Transverse colon (tissue), 4 donors: ENCODE results near the gene MS4A15. TPM values are rescaled to one million over a fixed set of nuclear protein-coding genes. Genes with fewer than 3 reads are reported as not detected.

Experiments
- DNase-seq: peaks from one replicate; pipeline ENCODE4 v3.0.0-alpha.2; 2019
- H3K27ac ChIP-seq, 4 donors: fragments of 200-600 bp; sonication (generic); 2 replicates each; pipeline ENCODE4 v1.5.1; 2016 to 2018; ENCODE audit warnings: inconsistent platforms in 4 of 4
- H3K27me3 ChIP-seq: fragments of 200-600 bp; sonication (generic); 2 replicates; pipeline ENCODE4 v1.5.1; 2017; ENCODE audit warnings: inconsistent platforms
- H3K36me3 ChIP-seq, 4 donors: fragments of 200-600 bp; sonication (generic); 2 replicates each; pipeline ENCODE4 v1.5.1; 2017 to 2019; ENCODE audit warnings: inconsistent platforms in 4 of 4
- H3K4me1 ChIP-seq, 4 donors: fragments of 200-600 bp; sonication (generic); 2 replicates each; pipeline ENCODE4 v1.5.1; 2017 to 2020; ENCODE audit warnings: inconsistent platforms in 4 of 4
- H3K4me3 ChIP-seq, 4 donors: fragments of 200-600 bp; sonication (generic); 1 replicate in 1 of 4; 2 replicates in 3 of 4; pipeline versions ENCODE4 v1.5.1 to v1.6.1; 2017 to 2019; ENCODE audit warnings: inconsistent platforms in 4 of 4
- H3K9me3 ChIP-seq, 2 donors: fragments of 200-600 bp; sonication (generic); 2 replicates each; pipeline ENCODE4 v1.5.1; 2017 to 2019; ENCODE audit warnings: inconsistent platforms in 2 of 2
- CTCF ChIP-seq, 5 experiments: fragments of 200-600 bp in 3 of 5; fragments of 450-650 bp in 2 of 5; sonication (generic) in 3 of 5; IDR thresholded peaks; 1 replicate in 2 of 5; 2 replicates in 3 of 5; pipeline ENCODE4 v1.5.1; 2016 to 2017; ENCODE audit warnings: antibody characterized with exemption in 5 of 5, inconsistent platforms in 3 of 5, mild to moderate bottlenecking in 2 of 5, moderate library complexity in 1 of 5
- EP300 ChIP-seq: sonication (generic); formaldehyde crosslinking; IDR thresholded peaks from one replicate; pipeline ENCODE4 v1.6.1; 2017; ENCODE audit warnings: antibody characterized with exemption, low read depth
- POLR2A ChIP-seq: fragments of 450-650 bp; IDR thresholded peaks from one replicate; pipeline ENCODE4 v1.6.1; 2016; ENCODE audit warnings: antibody characterized with exemption, mild to moderate bottlenecking, moderate library complexity
- POLR2AphosphoS5 ChIP-seq, 3 donors: sonication (generic); formaldehyde crosslinking; IDR thresholded peaks; one replicate each; pipeline ENCODE4 v1.6.1; 2016; ENCODE audit warnings: antibody characterized with exemption in 3 of 3
- WGBS, 2 donors: methylation state at CpG; one replicate each; pipeline ENCODE4 v1.1.5; 2018; ENCODE audit warnings: low coverage in 1 of 2; 5-methylcytosine and 5-hydroxymethylcytosine counted together
- in situ Hi-C, 4 donors: fragments of 200-750 bp; cut with MboI; loops; one replicate each; pipeline versions ENCODE4 v1.15.0 to v1.15.1; 2017; ENCODE audit warnings: low sequenced_read_pairs in 3 of 4, low pct_ligation_motif_present in 1 of 4, low pct_unique_long_range_greater_than_20kb in 1 of 4
- intact Hi-C: fragments of 100-400 bp; cut with DNase I; formaldehyde crosslinking; loops from one replicate; pipeline ENCODE4 v1.15.1; 2023; ENCODE audit warnings: low total_unique reads
- total RNA-seq, 4 donors: library from RNA; depleted of rRNA; stranded (reverse); fragments of >200 nt; gene quantifications; one replicate each; pipeline ENCODE4 v1.1.0, GENCODE V29; 2016

The MS4A15 gene
- total RNA-seq, 4 donors from 2014 or later = not detected

GRCh38 chr11:60772666-60773065 lies 16.0 kb downstream of the MS4A15 start:
- Histone ChIP-seq H3K36me3 (no peaks in the 10 kb centered on the region), H3K4me3 (no peak overlapping the region), H3K4me1 (peaks cover 0 to 7% (median 0%) of the 10 kb centered on the region in 4 donors), H3K9me3 (no peaks in the 10 kb centered on the region), H3K27ac (no peak overlapping the region), H3K27me3 (no peaks in the 10 kb centered on the region)
- DNase-seq = no peak
- in situ Hi-C loops = no loop called here
- TF ChIP-seq POLR2AphosphoS5 (IDR thresholded peaks at IDR 0.05) = no peak
- 88% methylated on average over 8 of the region's 8 CpGs; no CpG with 5 or more reads in 1 of the 2 donors for WGBS, 2 donors
- intact Hi-C loops = no loop called here

GRCh38 chr11:60774726-60775125 lies 18.1 kb downstream of the MS4A15 start:
- H3K9me3 ChIP-seq = no peaks in the 10 kb centered on the region
- WGBS, 2 donors = 69 to 71% methylated on average over 11 to 13 of the region's 13 CpGs
- no peak overlapping the region for H3K4me3 ChIP-seq
- DNase-seq = no peak
- in situ Hi-C loops (no loop called here), intact Hi-C loops (no loop called here)
- no peaks in the 10 kb centered on the region for H3K36me3 ChIP-seq
- TF ChIP-seq POLR2AphosphoS5 (IDR thresholded peaks at IDR 0.05) = no peak
- TF ChIP-seq CTCF (IDR thresholded peaks at IDR 0.05) = no peak
- no peak for TF ChIP-seq POLR2A
- TF ChIP-seq EP300 = no peak
- H3K4me1 ChIP-seq = peaks cover 0 to 7% (median 0%) of the 10 kb centered on the region in 4 donors
- no peak overlapping the region for H3K27ac ChIP-seq
- H3K27me3 ChIP-seq = no peaks in the 10 kb centered on the region

GRCh38 chr11:60775420-60775961 lies 18.8 kb downstream of the MS4A15 start:
- TF ChIP-seq POLR2A (no peak), CTCF (IDR thresholded peaks at IDR 0.05) (peak; percentile 90 to 93 (median 92))
- intact Hi-C loops = no loop called here
- no peaks in the 10 kb centered on the region for H3K27me3 ChIP-seq
- H3K27ac ChIP-seq = no peak overlapping the region
- no peaks in the 10 kb centered on the region for H3K36me3 ChIP-seq
- H3K4me1 ChIP-seq = peaks cover 0 to 7% (median 0%) of the 10 kb centered on the region in 4 donors
- no peaks in the 10 kb centered on the region for H3K9me3 ChIP-seq
- in situ Hi-C loops = no loop called here
- DNase-seq = peak; percentile 91
- WGBS, 2 donors = 0 to 15% methylated on average over 6 to 15 of the region's 15 CpGs
- no peak overlapping the region for H3K4me3 ChIP-seq

- Histone ChIP-seq H3K4me3 (no peak overlapping the region), H3K9me3 (no peaks in the 10 kb centered on the region), H3K36me3 (no peaks in the 10 kb centered on the region), H3K27me3 (no peaks in the 10 kb centered on the region), H3K4me1 (peaks cover 0 to 7% (median 0%) of the 10 kb centered on the region in 4 donors), H3K27ac (no peak overlapping the region)
- in situ Hi-C loops = no loop called here
- TF ChIP-seq EP300 (no peak), POLR2AphosphoS5 (IDR thresholded peaks at IDR 0.05) (no peak), CTCF (IDR thresholded peaks at IDR 0.05) (no peak), POLR2A (no peak)
- intact Hi-C loops = no loop called here
- 80% methylated on average over 4 of the region's 4 CpGs; no CpG with 5 or more reads in 1 of the 2 donors for WGBS, 2 donors
- no peak for DNase-seq
Observed at GRCh38 chr11:60776167-60776566, 19.5 kb downstream of the MS4A15 start.

GRCh38 chr11:60777106-60777505 lies 20.4 kb downstream of the MS4A15 start:
- H3K4me1 ChIP-seq = peaks cover 0 to 7% (median 0%) of the 10 kb centered on the region in 4 donors
- intact Hi-C loops = no loop called here
- no peaks in the 10 kb centered on the region for H3K27me3 ChIP-seq
- in situ Hi-C loops = no loop called here
- WGBS, 2 donors = 64% methylated on average over 4 of the region's 4 CpGs; no CpG with 5 or more reads in 1 of the 2 donors
- no peak overlapping the region for H3K4me3 ChIP-seq
- TF ChIP-seq CTCF (IDR thresholded peaks at IDR 0.05) = no peak
- TF ChIP-seq EP300 = no peak
- no peak for TF ChIP-seq POLR2AphosphoS5 (IDR thresholded peaks at IDR 0.05)
- TF ChIP-seq POLR2A = no peak
- no peaks in the 10 kb centered on the region for H3K36me3 ChIP-seq
- no peaks in the 10 kb centered on the region for H3K9me3 ChIP-seq
- H3K27ac ChIP-seq = no peak overlapping the region
- no peak for DNase-seq
